ENCODE measurements around the gene HP.

HP gene

GRCh38 chr16:72107371-72107770, 53.1 kb downstream of the HP start:
- TF ChIP-seq TAF1 (IDR thresholded peaks at IDR 0.05; ENCODE audit: borderline replicate concordance, insufficient read depth, low read length), result no peak
- no peak for TF ChIP-seq POLR2AphosphoS5 (IDR thresholded peaks at IDR 0.05; ENCODE audit: low read depth, low read length)
- TF ChIP-seq SIN3A (IDR thresholded peaks at IDR 0.05; ENCODE audit: borderline replicate concordance, insufficient read depth, low read length), result no peak

- TF ChIP-seq TAF1 (IDR thresholded peaks at IDR 0.05; ENCODE audit: borderline replicate concordance, insufficient read depth, low read length) (no peak), FOXP2 (optimal IDR thresholded peaks at IDR 0.05; ENCODE audit: borderline replicate concordance, extremely low read depth, extremely low read length, insufficient read depth) (no peak), POLR2AphosphoS5 (IDR thresholded peaks at IDR 0.05; ENCODE audit: low read depth, low read length) (no peak), REST (IDR thresholded peaks at IDR 0.05; ENCODE audit: insufficient read depth in 1 of 2, low read depth in 2 of 2, low read length in 2 of 2) (no peak), SIN3A (IDR thresholded peaks at IDR 0.05; ENCODE audit: borderline replicate concordance, insufficient read depth, low read length) (no peak)
Measured at GRCh38 chr16:72108353-72109102, 54.2 kb downstream of the HP start.

- TF ChIP-seq POLR2AphosphoS5 (IDR thresholded peaks at IDR 0.05; ENCODE audit: low read depth, low read length), result no peak
- TF ChIP-seq SIN3A (IDR thresholded peaks at IDR 0.05; ENCODE audit: borderline replicate concordance, insufficient read depth, low read length), result no peak
- TF ChIP-seq FOXP2 (optimal IDR thresholded peaks at IDR 0.05; ENCODE audit: borderline replicate concordance, extremely low read depth, extremely low read length, insufficient read depth), result no peak
- no peak for TF ChIP-seq TAF1 (IDR thresholded peaks at IDR 0.05; ENCODE audit: borderline replicate concordance, insufficient read depth, low read length)
- TF ChIP-seq REST (IDR thresholded peaks at IDR 0.05; ENCODE audit: insufficient read depth in 1 of 2, low read depth in 2 of 2, low read length in 2 of 2), result no peak
Measured at GRCh38 chr16:72109300-72109699, 55.0 kb downstream of the HP start.

- no peak for TF ChIP-seq FOXP2 (optimal IDR thresholded peaks at IDR 0.05; ENCODE audit: borderline replicate concordance, extremely low read depth, extremely low read length, insufficient read depth)
- TF ChIP-seq POLR2AphosphoS5 (IDR thresholded peaks at IDR 0.05; ENCODE audit: low read depth, low read length), result no peak
- no peak for TF ChIP-seq TAF1 (IDR thresholded peaks at IDR 0.05; ENCODE audit: borderline replicate concordance, insufficient read depth, low read length)
- TF ChIP-seq SIN3A (IDR thresholded peaks at IDR 0.05; ENCODE audit: borderline replicate concordance, insufficient read depth, low read length), result no peak
- no peak for TF ChIP-seq REST (IDR thresholded peaks at IDR 0.05; ENCODE audit: insufficient read depth in 1 of 2, low read depth in 2 of 2, low read length in 2 of 2)
Measured at GRCh38 chr16:72109966-72110530, 55.7 kb downstream of the HP start.
